HepG2 (cell line): ENCODE measurements around the gene FAM20C. TPM values are rescaled to one million over a fixed set of nuclear protein-coding genes. Genes with fewer than 3 reads are reported as not detected.
A peak's percentile ranks its signal among the peaks of the same experiment; 100 is the strongest.

Source experiments
- AFF4 ChIP-seq: sonication (generic); formaldehyde crosslinking; IDR thresholded peaks from 2 replicates; pipeline ENCODE4 v1.4.0; 2020; ENCODE audit warnings: missing genetic modification reagents
- FOSL1 ChIP-seq: sonication (generic); formaldehyde crosslinking; IDR thresholded peaks from 2 replicates; pipeline ENCODE4 v1.9.0; 2021; ENCODE audit warnings: missing genetic modification reagents, borderline replicate concordance
- FOXC1 ChIP-seq: sonication (generic); formaldehyde crosslinking; IDR thresholded peaks from 2 replicates; pipeline ENCODE4 v1.8.0; 2022; ENCODE audit warnings: mild to moderate bottlenecking, missing genetic modification reagents, borderline replicate concordance
- HNF4G ChIP-seq, 2 experiments: sonication (generic) in 1 of 2; formaldehyde crosslinking in 1 of 2; IDR thresholded peaks; 2 replicates each; pipeline versions ENCODE4 v1.4.0 to v1.6.1; 2011 to 2020; ENCODE audit warnings: borderline replicate concordance in 2 of 2, low read depth in 2 of 2, mild to moderate bottlenecking in 2 of 2, low read length in 1 of 2, missing genetic modification reagents in 1 of 2, moderate library complexity in 1 of 2
- KLF12 ChIP-seq: sonication (generic); formaldehyde crosslinking; IDR thresholded peaks from 2 replicates; pipeline ENCODE4 v1.4.0; 2020; ENCODE audit warnings: missing genetic modification reagents, borderline replicate concordance
- NFKB2 ChIP-seq: sonication (generic); formaldehyde crosslinking; IDR thresholded peaks from 2 replicates; pipeline ENCODE4 v1.4.0; 2020; ENCODE audit warnings: missing genetic modification reagents, borderline replicate concordance
- TARDBP ChIP-seq: sonication (generic); formaldehyde crosslinking; IDR thresholded peaks from 2 replicates; pipeline ENCODE4 v1.8.0; 2022; ENCODE audit warnings: mild to moderate bottlenecking, missing genetic modification reagents
- ZBTB10 ChIP-seq: sonication (generic); formaldehyde crosslinking; IDR thresholded peaks from 2 replicates; pipeline ENCODE4 v1.4.0; 2020; ENCODE audit warnings: missing genetic modification reagents, borderline replicate concordance
- ZFP82 ChIP-seq: sonication (generic); formaldehyde crosslinking; IDR thresholded peaks from 2 replicates; pipeline ENCODE4 v1.5.1; 2020; ENCODE audit warnings: mild to moderate bottlenecking, missing genetic modification reagents, borderline replicate concordance
- ZNF724P ChIP-seq: sonication (generic); formaldehyde crosslinking; IDR thresholded peaks from 2 replicates; pipeline ENCODE4 v1.8.0; 2022; ENCODE audit warnings: missing genetic modification reagents, borderline replicate concordance
- ZNF780A ChIP-seq: sonication (generic); formaldehyde crosslinking; IDR thresholded peaks from 2 replicates; pipeline ENCODE4 v1.8.0; 2022; ENCODE audit warnings: mild to moderate bottlenecking, missing genetic modification reagents, moderate library complexity
- polyA plus RNA-seq, 8 experiments: library from polyadenylated mRNA; depleted of rRNA in 3 of 8; stranded (reverse) in 7 of 8; unstranded in 1 of 8; fragments of >200 nt; fragmentation: Illumina TruSeq in 4 of 8; extraction: Trizol in 4 of 8; gene quantifications; 2 replicates each; pipeline versions ENCODE4 v1.2.1 to v1.2.3, GENCODE V29; 2011 to 2016; ENCODE audit warnings: low read depth in 4 of 8, missing spikeins in 1 of 8, mixed read lengths in 1 of 8; ENCODE audit not compliant: insufficient read depth in 1 of 8
- total RNA-seq, 5 experiments: library from RNA; depleted of rRNA; stranded (reverse); fragments of >200 nt; fragmentation: Illumina TruSeq; extraction: Trizol; gene quantifications; 2 replicates each; pipeline ENCODE4 v1.2.3, GENCODE V29; 2016; ENCODE audit warnings: low read depth in 1 of 5
- TF ChIP-seq, protein P1 (sequence below): sonication (generic); formaldehyde crosslinking; IDR thresholded peaks from 2 replicates; pipeline ENCODE4 v1.5.0; 2020; ENCODE audit warnings: mild to moderate bottlenecking, missing genetic modification reagents, borderline replicate concordance
- TF ChIP-seq, protein P2 (sequence below): sonication (generic); formaldehyde crosslinking; IDR thresholded peaks from 2 replicates; pipeline ENCODE4 v1.5.0; 2020; ENCODE audit warnings: mild to moderate bottlenecking, missing genetic modification reagents, borderline replicate concordance

Gene FAM20C
- total and polyA plus RNA-seq, 2 of the 13 experiments (the other 11 are each of a cell fraction or from before 2014, with no cell fraction given) = 11.9 to 19.9 TPM

DNA sequence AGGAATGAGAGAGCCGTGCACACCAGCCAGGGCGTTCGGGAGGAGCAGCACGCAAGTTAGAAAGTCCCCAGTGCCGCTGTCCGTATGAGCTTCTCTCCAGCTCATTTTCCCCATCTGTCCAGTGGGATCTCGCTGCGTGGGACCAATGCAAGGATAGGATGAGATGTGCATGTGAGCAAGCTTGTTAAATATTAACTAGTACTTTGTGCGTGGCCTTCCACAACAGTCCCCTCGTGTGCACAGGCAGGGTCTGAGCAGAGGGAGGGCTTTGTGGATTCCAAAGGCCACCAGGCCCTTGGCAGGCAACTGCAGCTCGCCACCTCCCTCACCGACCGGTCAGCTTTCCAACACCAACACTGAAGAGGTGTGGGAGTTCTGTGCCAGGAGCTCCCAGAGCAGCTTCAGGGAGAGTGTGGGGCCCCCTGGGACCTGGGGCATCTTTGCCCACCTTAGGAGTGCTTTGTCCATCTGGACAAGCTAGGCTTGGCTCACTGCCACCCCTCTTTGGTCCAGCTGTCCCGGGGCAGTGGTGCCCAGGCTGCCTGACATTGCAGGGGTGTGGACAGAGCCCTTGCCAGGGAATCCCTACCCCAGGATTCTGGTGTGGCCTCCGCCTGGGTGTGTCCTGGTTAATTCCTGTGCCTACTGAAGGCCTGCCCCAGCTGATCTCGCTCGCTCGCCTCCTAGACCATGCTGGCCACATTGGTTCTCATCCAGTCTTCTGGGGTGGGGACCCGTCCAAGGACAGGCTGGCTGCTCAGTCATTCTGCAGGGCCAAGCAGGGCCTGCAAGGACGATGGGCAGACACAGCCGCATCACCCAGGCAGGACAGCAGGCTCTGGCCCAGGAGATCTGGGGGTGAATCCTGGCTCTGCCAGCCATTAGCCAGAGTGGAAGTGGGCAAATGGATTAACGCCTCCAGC, 5.3 kb downstream of the FAM20C start (continued):
- TF ChIP-seq ZBTB10 (0 out of 2 replicates have a peak, but pooled peaks have one; percentile 7), AFF4 (CRISPR knock-in tag) (no peak), ZFP82 (CRISPR knock-in tag) (no peak), FOSL1 (CRISPR knock-in tag) (no peak), HNF4G (IDR thresholded peaks at IDR 0.05; ENCODE audit: borderline replicate concordance, low read depth, low read length) (peak; percentile 47; the same call in 1 of the 2 replicates), HNF4G (CRISPR knock-in tag; IDR thresholded peaks at IDR 0.05; ENCODE audit: borderline replicate concordance, low read depth) (no peak), KLF12 (CRISPR knock-in tag) (no peak), FOXC1 (CRISPR knock-in tag) (no peak), TARDBP (CRISPR knock-in tag) (peak; percentile 42; the same call in 1 of the 2 replicates), ZNF724P (CRISPR knock-in tag) (no peak), NFKB2 (CRISPR knock-in tag) (0 out of 2 replicates have a peak, but pooled peaks have one; percentile 18), ZNF780A (CRISPR knock-in tag) (no peak)
- TF ChIP-seq, protein P1, sequence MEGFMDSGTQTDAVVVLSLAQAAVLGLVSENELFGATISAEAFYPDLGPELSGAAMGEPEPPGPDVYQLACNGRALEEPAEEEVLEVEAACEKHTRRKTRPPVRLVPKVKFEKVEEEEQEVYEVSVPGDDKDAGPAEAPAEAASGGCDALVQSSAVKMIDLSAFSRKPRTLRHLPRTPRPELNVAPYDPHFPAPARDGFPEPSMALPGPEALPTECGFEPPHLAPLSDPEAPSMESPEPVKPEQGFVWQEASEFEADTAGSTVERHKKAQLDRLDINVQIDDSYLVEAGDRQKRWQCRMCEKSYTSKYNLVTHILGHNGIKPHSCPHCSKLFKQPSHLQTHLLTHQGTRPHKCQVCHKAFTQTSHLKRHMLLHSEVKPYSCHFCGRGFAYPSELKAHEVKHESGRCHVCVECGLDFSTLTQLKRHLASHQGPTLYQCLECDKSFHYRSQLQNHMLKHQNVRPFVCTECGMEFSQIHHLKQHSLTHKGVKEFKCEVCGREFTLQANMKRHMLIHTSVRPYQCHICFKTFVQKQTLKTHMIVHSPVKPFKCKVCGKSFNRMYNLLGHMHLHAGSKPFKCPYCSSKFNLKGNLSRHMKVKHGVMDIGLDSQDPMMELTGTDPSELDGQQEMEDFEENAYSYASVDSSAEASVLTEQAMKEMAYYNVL (CRISPR knock-in tag) = no peak
- TF ChIP-seq, protein P2, sequence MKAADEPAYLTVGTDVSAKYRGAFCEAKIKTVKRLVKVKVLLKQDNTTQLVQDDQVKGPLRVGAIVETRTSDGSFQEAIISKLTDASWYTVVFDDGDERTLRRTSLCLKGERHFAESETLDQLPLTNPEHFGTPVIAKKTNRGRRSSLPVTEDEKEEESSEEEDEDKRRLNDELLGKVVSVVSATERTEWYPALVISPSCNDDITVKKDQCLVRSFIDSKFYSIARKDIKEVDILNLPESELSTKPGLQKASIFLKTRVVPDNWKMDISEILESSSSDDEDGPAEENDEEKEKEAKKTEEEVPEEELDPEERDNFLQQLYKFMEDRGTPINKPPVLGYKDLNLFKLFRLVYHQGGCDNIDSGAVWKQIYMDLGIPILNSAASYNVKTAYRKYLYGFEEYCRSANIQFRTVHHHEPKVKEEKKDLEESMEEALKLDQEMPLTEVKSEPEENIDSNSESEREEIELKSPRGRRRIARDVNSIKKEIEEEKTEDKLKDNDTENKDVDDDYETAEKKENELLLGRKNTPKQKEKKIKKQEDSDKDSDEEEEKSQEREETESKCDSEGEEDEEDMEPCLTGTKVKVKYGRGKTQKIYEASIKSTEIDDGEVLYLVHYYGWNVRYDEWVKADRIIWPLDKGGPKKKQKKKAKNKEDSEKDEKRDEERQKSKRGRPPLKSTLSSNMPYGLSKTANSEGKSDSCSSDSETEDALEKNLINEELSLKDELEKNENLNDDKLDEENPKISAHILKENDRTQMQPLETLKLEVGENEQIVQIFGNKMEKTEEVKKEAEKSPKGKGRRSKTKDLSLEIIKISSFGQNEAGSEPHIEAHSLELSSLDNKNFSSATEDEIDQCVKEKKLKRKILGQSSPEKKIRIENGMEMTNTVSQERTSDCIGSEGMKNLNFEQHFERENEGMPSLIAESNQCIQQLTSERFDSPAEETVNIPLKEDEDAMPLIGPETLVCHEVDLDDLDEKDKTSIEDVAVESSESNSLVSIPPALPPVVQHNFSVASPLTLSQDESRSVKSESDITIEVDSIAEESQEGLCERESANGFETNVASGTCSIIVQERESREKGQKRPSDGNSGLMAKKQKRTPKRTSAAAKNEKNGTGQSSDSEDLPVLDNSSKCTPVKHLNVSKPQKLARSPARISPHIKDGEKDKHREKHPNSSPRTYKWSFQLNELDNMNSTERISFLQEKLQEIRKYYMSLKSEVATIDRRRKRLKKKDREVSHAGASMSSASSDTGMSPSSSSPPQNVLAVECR (CRISPR knock-in tag) = peak; percentile 65; the same call in 1 of the 2 replicates
